GM15510 (cell line): Measurements from ENCODE around the gene RNU4-1.

ENCODE experiments used
- POLR2A ChIP-seq: IDR thresholded peaks from 3 replicates; pipeline ENCODE4 v1.6.1; 2011; ENCODE audit warnings: borderline replicate concordance; ENCODE audit not compliant: insufficient read length; ENCODE audit errors: extremely low read depth

RNU4-1 gene

DNA sequence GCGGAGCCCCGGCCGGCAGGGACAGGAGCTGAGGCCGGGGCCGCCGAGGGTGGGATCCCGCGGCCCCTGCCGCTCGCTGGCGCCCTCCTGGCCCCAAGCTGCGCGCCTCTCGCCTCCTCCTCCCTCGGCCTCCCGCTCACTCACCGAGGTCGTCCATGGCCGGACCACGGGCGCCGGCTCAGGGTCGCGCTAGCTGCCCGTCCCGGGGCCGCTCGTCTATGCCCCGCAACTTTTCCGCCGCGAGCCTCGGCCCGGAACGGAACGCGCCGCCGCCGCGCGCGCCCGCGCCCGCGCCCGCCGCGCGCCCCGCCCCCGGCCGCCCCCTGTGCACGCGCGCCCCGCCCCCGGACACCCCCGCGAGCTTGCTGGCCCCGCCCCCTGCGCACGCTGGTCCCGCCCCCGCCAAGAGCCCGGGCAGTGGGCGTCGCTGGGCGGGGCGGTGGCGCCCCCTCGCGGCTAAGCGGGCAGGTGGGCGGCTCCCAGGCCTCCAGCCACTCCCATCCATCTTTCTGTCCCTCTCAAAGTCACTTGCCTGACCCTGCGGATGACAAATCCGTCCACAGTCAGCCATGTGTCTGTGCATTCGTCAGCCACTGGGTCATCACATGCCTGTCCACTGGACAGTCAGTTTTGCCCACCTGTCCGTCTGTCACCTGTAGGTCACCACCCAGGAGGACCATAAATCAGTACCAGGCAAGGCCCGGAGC, 27.4 kb downstream of the RNU4-1 start, which contains the start of gene PXN:
Gene PXN (minus strand): TSS at position 258 of the 707 bp plus-strand sequence. CDS start 101 bp downstream, at position 157.
- peak; percentile 63 for TF ChIP-seq POLR2A

DNA sequence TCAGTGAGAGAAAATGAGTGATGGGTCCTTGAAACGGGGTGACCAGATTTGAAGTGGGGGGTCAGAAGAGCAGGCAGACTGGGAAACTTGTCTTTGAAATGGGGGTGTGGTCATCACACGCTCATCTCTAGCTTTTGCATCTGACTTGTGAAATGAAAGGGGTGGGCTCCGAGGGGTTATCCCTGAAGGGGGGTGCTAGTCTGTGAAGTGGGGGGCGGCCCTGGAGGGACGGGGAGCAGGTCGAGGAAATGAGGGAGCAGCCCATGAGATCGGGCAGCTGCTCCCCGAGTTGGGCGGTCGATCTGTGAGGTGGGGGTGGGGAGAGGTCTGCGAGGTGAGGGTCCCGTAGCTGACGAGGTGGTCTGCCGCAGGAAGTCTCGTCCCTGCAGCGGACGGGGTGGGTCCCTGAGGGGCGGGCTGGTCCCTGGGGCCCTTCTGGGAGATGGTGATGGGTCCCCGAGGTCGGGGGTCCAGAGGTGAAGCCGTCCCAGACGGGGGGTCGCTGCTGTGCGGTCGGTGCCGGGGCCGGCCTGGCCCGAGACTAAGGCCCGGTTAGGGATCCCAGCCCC, 28.0 kb downstream of the RNU4-1 start:
- no peak for TF ChIP-seq POLR2A

- TF ChIP-seq POLR2A, result no peak
Measured at GRCh38 chr12:120264086-120264903, 28.7 kb downstream of the RNU4-1 start.

- no peak for TF ChIP-seq POLR2A
Measured at GRCh38 chr12:120263748-120264085, 29.3 kb downstream of the RNU4-1 start.

GRCh38 chr12:120262852-120263747, 29.9 kb downstream of the RNU4-1 start:
- TF ChIP-seq POLR2A, result no peak

GRCh38 chr12:120261951-120262851, 30.8 kb downstream of the RNU4-1 start:
- no peak for TF ChIP-seq POLR2A

GRCh38 chr12:120260607-120261006, 32.4 kb downstream of the RNU4-1 start:
- TF ChIP-seq POLR2A, result no peak

DNA sequence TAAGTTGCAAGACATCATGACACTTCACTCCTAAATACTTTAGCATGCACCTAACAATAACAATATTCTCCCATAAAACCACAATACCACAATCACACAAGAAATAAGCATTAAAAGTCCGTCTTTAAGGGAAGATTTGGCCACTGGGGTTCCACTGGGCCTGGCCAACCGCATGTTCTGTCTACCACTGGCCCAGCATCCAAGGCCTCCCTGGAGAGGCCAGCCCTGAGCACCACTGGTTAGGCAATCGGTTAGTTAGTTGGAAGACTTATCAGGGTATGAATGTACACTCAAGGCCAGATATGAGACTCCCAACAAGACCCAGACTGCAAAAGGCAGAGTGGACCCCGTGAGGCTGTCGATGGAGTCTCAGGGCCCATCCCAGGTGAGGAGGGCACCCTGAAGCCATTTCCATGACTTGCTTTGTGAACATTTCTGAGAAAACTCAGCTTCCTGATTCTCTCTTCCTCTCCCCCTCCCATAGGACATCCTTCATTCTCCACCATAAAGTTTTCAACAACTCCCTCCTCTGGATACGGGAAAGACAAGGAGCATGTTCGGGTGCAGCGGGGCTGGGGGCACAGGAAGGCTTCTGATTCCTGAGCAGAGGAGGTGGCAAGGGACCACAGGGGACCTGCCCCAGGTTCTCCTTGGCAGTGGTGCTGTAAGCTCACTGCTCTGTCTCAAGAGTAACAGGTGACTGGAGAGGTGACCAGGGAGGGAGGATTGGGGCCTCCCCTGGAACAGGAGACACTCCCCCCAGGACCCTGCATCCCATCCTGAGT, 33.4 kb downstream of the RNU4-1 start:
- TF ChIP-seq POLR2A, result no peak

GRCh38 chr12:120258323-120258896, 34.6 kb downstream of the RNU4-1 start:
- no peak for TF ChIP-seq POLR2A

GRCh38 chr12:120257041-120257821, 35.8 kb downstream of the RNU4-1 start:
- TF ChIP-seq POLR2A, result no peak

DNA sequence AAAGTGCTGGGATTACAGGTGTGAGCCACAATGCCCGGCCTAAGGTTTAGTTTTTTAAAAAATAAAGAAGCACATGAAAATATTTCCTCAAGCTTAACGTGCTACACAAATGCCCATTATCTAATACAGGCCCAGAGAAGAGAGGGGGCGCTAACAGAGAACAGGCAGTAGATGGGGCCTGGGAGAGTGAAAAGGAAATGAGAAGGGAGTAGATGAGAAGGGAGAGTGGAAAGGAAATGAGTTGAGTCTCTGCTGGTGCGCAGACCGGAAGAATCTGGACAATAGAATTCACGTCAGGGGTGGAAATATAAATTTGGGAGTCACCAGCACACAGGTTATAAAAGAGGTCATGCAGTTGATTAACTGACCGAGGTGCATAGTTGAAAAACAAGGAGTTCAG, 38.2 kb downstream of the RNU4-1 start:
- no peak for TF ChIP-seq POLR2A

DNA sequence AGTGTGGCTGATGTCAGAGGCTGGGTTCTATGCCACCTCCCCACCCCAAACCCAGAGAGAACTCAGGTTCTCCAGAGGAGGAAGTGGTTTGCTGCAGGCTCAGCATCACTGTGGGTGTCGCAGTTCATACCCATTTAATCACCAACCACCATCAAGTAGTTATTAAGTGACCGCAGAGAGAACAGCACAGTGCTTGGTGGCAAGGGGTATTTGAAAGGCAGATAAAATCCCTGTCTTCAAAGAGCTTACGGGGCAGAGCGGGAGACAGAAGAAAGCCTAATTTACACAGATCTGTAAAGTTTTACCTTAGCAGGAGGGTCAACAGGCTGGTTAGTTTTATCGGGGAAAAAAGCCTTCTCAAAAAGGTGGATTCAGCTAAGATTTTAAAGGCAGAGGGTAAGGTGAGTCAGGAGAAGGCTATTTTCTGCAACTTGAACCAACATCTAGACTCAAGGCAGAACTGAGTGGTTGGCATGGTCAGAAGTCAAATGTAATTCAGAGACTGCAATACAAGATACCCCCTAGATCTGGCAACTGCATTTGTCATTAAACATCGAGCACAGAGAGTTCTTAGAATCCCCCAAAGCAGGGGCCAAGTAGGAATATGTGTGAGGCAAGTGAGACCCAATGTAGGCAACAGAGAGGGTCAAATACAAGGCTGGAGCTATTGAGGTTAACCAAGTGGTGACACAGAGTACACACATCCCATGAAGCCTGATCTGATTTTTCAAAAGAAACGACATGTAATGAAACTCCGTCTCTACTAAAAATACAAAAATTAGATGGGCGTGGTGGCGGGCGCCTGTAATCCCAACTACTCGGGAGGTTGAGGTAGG, 40.7 kb downstream of the RNU4-1 start:
- no peak for TF ChIP-seq POLR2A
